Heart right ventricle (tissue), 16 donors: ENCODE results near the gene LOXL3. TPM values are rescaled to one million over a fixed set of nuclear protein-coding genes. Genes with fewer than 3 reads are reported as not detected.

Experiments
- ATAC-seq, 8 donors: fragments of 200-7000 bp; cut with Tn5 transposase; one replicate each; pipeline ENCODE4 v1.9.1; 2020; ENCODE audit warnings: mild to moderate bottlenecking in 8 of 8, moderate library complexity in 8 of 8, moderate number of reproducible peaks in 1 of 8
- DNase-seq, 2 donors: peaks; one replicate each; pipeline ENCODE4 v3.0.0-alpha.2; 2020
- H3K27ac ChIP-seq, 10 donors: fragments of 200-600 bp; sonication (generic) in 2 of 10; one replicate each; pipeline versions ENCODE4 v1.5.0 to v1.8.0; 2020 to 2022; ENCODE audit warnings: mild to moderate bottlenecking in 3 of 10
- H3K27me3 ChIP-seq, 7 donors: fragments of 200-600 bp; one replicate each; pipeline ENCODE4 v1.8.0; 2021 to 2022; ENCODE audit warnings: mild to moderate bottlenecking in 2 of 7
- H3K36me3 ChIP-seq, 9 donors: fragments of 200-600 bp; sonication (generic) in 1 of 9; one replicate each; pipeline versions ENCODE4 v1.5.0 to v1.8.0; 2020 to 2022; ENCODE audit warnings: mild to moderate bottlenecking in 2 of 9
- H3K4me1 ChIP-seq, 9 donors: fragments of 200-600 bp; sonication (generic) in 1 of 9; one replicate each; pipeline versions ENCODE4 v1.5.0 to v1.8.0; 2020 to 2022; ENCODE audit warnings: mild to moderate bottlenecking in 4 of 9
- H3K4me3 ChIP-seq, 10 donors: fragments of 200-600 bp; sonication (generic) in 2 of 10; one replicate each; pipeline versions ENCODE4 v1.5.0 to v1.8.0; 2020 to 2022; ENCODE audit warnings: mild to moderate bottlenecking in 7 of 10, moderate library complexity in 2 of 10
- H3K9me3 ChIP-seq, 11 donors: fragments of 200-600 bp in 10 of 11; sonication (generic) in 2 of 11; one replicate each; pipeline versions ENCODE4 v1.5.0 to v1.8.0; 2013 to 2022; ENCODE audit warnings: mild to moderate bottlenecking in 2 of 11, control low read depth in 1 of 11, moderate library complexity in 1 of 11
- WGBS, 2 donors: extraction: QIAGEN DNeasy Blood & Tissue Kit; methylation state at CpG; one replicate each; pipeline ENCODE4 v1.1.7; 2013; ENCODE audit warnings: inconsistent platforms in 1 of 2; 5-methylcytosine and 5-hydroxymethylcytosine counted together
- intact Hi-C, 10 donors: fragments of 100-400 bp; cut with DNase I; formaldehyde crosslinking; loops; one replicate each; pipeline versions ENCODE4 v1.11.1 to v1.14.2; 2022
- polyA plus RNA-seq, 2 donors: library from polyadenylated mRNA; stranded (reverse); fragments of 200-250 nt; gene quantifications; one replicate each; pipeline ENCODE4 v1.2.3, GENCODE V29; 2013
- total RNA-seq, 10 donors: library from RNA; stranded (reverse); fragmentation: NEBNext Ultra II Directional in 3 of 10; extraction: Animal tissue kit (Norgen Biotek cat#: 25700) in 3 of 10; gene quantifications; one replicate each; pipeline versions ENCODE4 v1.2.1 to v1.2.4, GENCODE V29; 2021 to 2023
- TF ChIP-seq, protein P1 (sequence below), 9 donors: fragments of 200-600 bp; sonication (generic) in 2 of 9; IDR thresholded peaks; one replicate each; pipeline versions ENCODE4 v1.5.0 to v1.8.0; 2021 to 2022; ENCODE audit warnings: antibody characterized with exemption in 9 of 9, mild to moderate bottlenecking in 5 of 9, moderate library complexity in 1 of 9
- donor health status: Arrhythmogenic right ventricular cardiomyopathy.
- donor health status: ischemic (EF 13 %, LVEDD 7.1; RV severe dilation, severe dysfunction).
- donor health status: healthy with polysubstance abuse.
- donor health status: DM: no; HTN: yes; CAD: no.
- donor health status: DM: no; HTN: no; CAD: no.
- donor health status: ischemic (EF 25% LVEDD 6.9; RV normal size, moderate dysfunction).
- donor health status: ischemic (EF 25% LVEDD 5.7; RV mildly dilated, moderate dysfunction).
- donor health status: healthy.
- donor health status: DM: yes; HTN: yes; CAD: no.
- donor health status: Ischemic cardiomyopathy.
- donor health status: ischemic (EF 35%, LVEDD 5.7; RV mildly dilated, moderate dysfunction).
- donor health status: nonischemic (EF 11% LVEDD 7.7; RV severe dilation, severe dysfunction).
- donor health status: DM: yes; HTN: yes; CAD: no.
- donor health status: PGD.
- donor health status: ischemic (EF 29% LVEDD 5.4; RV normal size, mild dysfunction).
- donor health status: nonischemic (EF 23%, LVEDD 6.1; RV moderate dilation, normal function).

Gene LOXL3
- total and polyA plus RNA-seq, 12 donors: 1.2 to 9.2 (median 2.6) TPM

GRCh38 chr2:74482801-74483674 lies 70.7 kb downstream of the LOXL3 start, which contains the start of the genes CCDC142 and TTC31:
TSS of gene CCDC142 (minus strand) at chr2:74482998. CDS start at chr2:74482837, 161 bp downstream.
TSS of gene TTC31 (plus strand) at chr2:74483081. CDS start at chr2:74483096, 15 bp downstream.
- no peaks in the 10 kb centered on the region for H3K9me3 ChIP-seq
- H3K4me1 ChIP-seq: peaks cover 10 to 40% (median 29%) of the 10 kb centered on the region in 9 donors
- WGBS, 2 donors: 1% methylated on average over 50 of the region's 50 CpGs
- intact Hi-C loops: loop anchor here in 9 of 10 donors (1.0 to 5.0 kb wide), 10 partner anchors 24 to 104 kb away; partner anchors contain the start of genes AUP1 (in 4 of the 9), HTRA2 (in 4 of the 9), PCGF1 (in 2 of the 9) and DQX1 (in 1 of the 9)
- DNase-seq (peak; percentile 94 to 98), ATAC-seq (peak; percentile 98 to 99 (median 99))
- TF ChIP-seq, protein P1, sequence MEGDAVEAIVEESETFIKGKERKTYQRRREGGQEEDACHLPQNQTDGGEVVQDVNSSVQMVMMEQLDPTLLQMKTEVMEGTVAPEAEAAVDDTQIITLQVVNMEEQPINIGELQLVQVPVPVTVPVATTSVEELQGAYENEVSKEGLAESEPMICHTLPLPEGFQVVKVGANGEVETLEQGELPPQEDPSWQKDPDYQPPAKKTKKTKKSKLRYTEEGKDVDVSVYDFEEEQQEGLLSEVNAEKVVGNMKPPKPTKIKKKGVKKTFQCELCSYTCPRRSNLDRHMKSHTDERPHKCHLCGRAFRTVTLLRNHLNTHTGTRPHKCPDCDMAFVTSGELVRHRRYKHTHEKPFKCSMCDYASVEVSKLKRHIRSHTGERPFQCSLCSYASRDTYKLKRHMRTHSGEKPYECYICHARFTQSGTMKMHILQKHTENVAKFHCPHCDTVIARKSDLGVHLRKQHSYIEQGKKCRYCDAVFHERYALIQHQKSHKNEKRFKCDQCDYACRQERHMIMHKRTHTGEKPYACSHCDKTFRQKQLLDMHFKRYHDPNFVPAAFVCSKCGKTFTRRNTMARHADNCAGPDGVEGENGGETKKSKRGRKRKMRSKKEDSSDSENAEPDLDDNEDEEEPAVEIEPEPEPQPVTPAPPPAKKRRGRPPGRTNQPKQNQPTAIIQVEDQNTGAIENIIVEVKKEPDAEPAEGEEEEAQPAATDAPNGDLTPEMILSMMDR (IDR thresholded peaks at IDR 0.05): peak; percentile 81 to 98 (median 88)
- peak within 1 kb of the TSS; percentile 74 to 97 (median 88) for H3K4me3 ChIP-seq
- peaks cover 0 to 64% (median 3%) of the 10 kb centered on the region in 9 donors for H3K36me3 ChIP-seq
- peak within 1 kb of the TSS; percentile 78 to 94 (median 90) for H3K27ac ChIP-seq
- H3K27me3 ChIP-seq: no peaks in the 10 kb centered on the region

Other genes with a start within 250 kb of the LOXL3 start
- gene SLC4A5, start 210.5 kb downstream of the LOXL3 start, total RNA-seq: 1 to 10 TPM in 8 of 10 donors, under 1 TPM in 2; 0.82 to 4.6 (median 1.9) TPM
- gene SLC4A5, start 210.5 kb downstream of the LOXL3 start, polyA plus RNA-seq: 1 to 10 TPM in 1 of 2 donors, under 1 TPM in 1; 0.43 to 2.3 TPM
- 100 to 1,000 TPM; 140 to 285 (median 195) TPM for gene DCTN1, start 173.6 kb downstream of the LOXL3 start, total RNA-seq
- 100 to 1,000 TPM; 123 to 168 TPM for gene DCTN1, start 173.6 kb downstream of the LOXL3 start, polyA plus RNA-seq
- 1 to 10 TPM in 5 of 10 donors, under 1 TPM in 5; 0.52 to 1.7 (median 0.99) TPM for gene C2orf81, start 132.3 kb downstream of the LOXL3 start, total RNA-seq
- 1 to 10 TPM; 1.2 to 1.3 TPM for gene C2orf81, start 132.3 kb downstream of the LOXL3 start, polyA plus RNA-seq
- 1 to 10 TPM; 1.1 to 6.7 (median 2.4) TPM for gene WDR54, start 132.2 kb downstream of the LOXL3 start, total RNA-seq
- 1 to 10 TPM; 2.9 to 8.7 TPM for gene WDR54, start 132.2 kb downstream of the LOXL3 start, polyA plus RNA-seq
- 10 to 100 TPM in 8 of 10 donors, 1 to 10 TPM in 2; 9.3 to 23.4 (median 14.9) TPM for gene RTKN, start 112.0 kb downstream of the LOXL3 start, total RNA-seq
- 10 to 100 TPM; 25.5 to 33.9 TPM for gene RTKN, start 112.0 kb downstream of the LOXL3 start, polyA plus RNA-seq
- gene INO80B, start 98.9 kb downstream of the LOXL3 start, total RNA-seq: 10 to 100 TPM in 9 of 10 donors, 1 to 10 TPM in 1; 8.9 to 22.0 (median 19.4) TPM
- 10 to 100 TPM; 29.6 to 40.7 TPM for gene INO80B, start 98.9 kb downstream of the LOXL3 start, polyA plus RNA-seq
- gene WBP1, start 95.5 kb downstream of the LOXL3 start, total RNA-seq: 10 to 100 TPM; 34.8 to 54.1 (median 45.8) TPM
- gene WBP1, start 95.5 kb downstream of the LOXL3 start, polyA plus RNA-seq: 10 to 100 TPM; 39.4 to 59.8 TPM
- gene MOGS, start 88.6 kb downstream of the LOXL3 start, total RNA-seq: 10 to 100 TPM; 12.1 to 28.3 (median 18.0) TPM
- gene MOGS, start 88.6 kb downstream of the LOXL3 start, polyA plus RNA-seq: 10 to 100 TPM; 25.6 to 30.4 TPM
- gene MRPL53, start 81.3 kb downstream of the LOXL3 start, total RNA-seq: 100 to 1,000 TPM; 136 to 188 (median 150) TPM
- 100 to 1,000 TPM in 1 of 2 donors, 10 to 100 TPM in 1; 92.3 to 123 TPM for gene MRPL53, start 81.3 kb downstream of the LOXL3 start, polyA plus RNA-seq
- 10 to 100 TPM in 1 of 10 donors, 1 to 10 TPM in 9; 2.3 to 11.7 (median 5.5) TPM for gene CCDC142, start 70.9 kb downstream of the LOXL3 start, total RNA-seq
- gene CCDC142, start 70.9 kb downstream of the LOXL3 start, polyA plus RNA-seq: 10 to 100 TPM in 1 of 2 donors, 1 to 10 TPM in 1; 3.2 to 13.2 TPM
- gene TTC31, start 70.9 kb downstream of the LOXL3 start, total RNA-seq: 10 to 100 TPM in 5 of 10 donors, 1 to 10 TPM in 5; 7.2 to 12.1 (median 9.4) TPM
- 10 to 100 TPM in 1 of 2 donors, 1 to 10 TPM in 1; 8.4 to 18.7 TPM for gene TTC31, start 70.9 kb downstream of the LOXL3 start, polyA plus RNA-seq
- 1 to 10 TPM in 2 of 10 donors, under 1 TPM in 6, not detected in 2; 0.17 to 1.5 (median 0.39) TPM for gene LBX2, start 54.3 kb downstream of the LOXL3 start, total RNA-seq
- gene LBX2, start 54.3 kb downstream of the LOXL3 start, polyA plus RNA-seq: under 1 TPM; 0.44 to 0.64 TPM
- 10 to 100 TPM; 10.7 to 27.4 (median 14.9) TPM for gene PCGF1, start 46.2 kb downstream of the LOXL3 start, total RNA-seq
- 10 to 100 TPM; 21.8 to 27.7 TPM for gene PCGF1, start 46.2 kb downstream of the LOXL3 start, polyA plus RNA-seq
- gene TLX2, start 39.5 kb downstream of the LOXL3 start, total RNA-seq: not detected
- gene TLX2, start 39.5 kb downstream of the LOXL3 start, polyA plus RNA-seq: not detected
- gene DQX1, start 27.7 kb downstream of the LOXL3 start, total RNA-seq: under 1 TPM in 1 of 10 donors, not detected in 9; 0.65 TPM
- under 1 TPM in 1 of 2 donors, not detected in 1; 0.03 TPM for gene DQX1, start 27.7 kb downstream of the LOXL3 start, polyA plus RNA-seq
- gene AUP1, start 24.2 kb downstream of the LOXL3 start, total RNA-seq: 10 to 100 TPM; 31.4 to 74.2 (median 38.2) TPM
- gene AUP1, start 24.2 kb downstream of the LOXL3 start, polyA plus RNA-seq: 100 to 1,000 TPM; 163 TPM
- 10 to 100 TPM; 21.2 to 29.6 (median 24.9) TPM for gene HTRA2, start 24.0 kb downstream of the LOXL3 start, total RNA-seq
- gene HTRA2, start 24.0 kb downstream of the LOXL3 start, polyA plus RNA-seq: 10 to 100 TPM; 26.5 to 41.0 TPM
- gene DOK1, start 778 bp upstream of the LOXL3 start, total RNA-seq: 1 to 10 TPM; 1.9 to 7.7 (median 3.5) TPM
- 1 to 10 TPM; 3.1 to 5.9 TPM for gene DOK1, start 778 bp upstream of the LOXL3 start, polyA plus RNA-seq
- gene M1AP, start 94.4 kb upstream of the LOXL3 start, total RNA-seq: under 1 TPM in 3 of 10 donors, not detected in 7; 0.12 to 0.42 (median 0.18) TPM
- gene M1AP, start 94.4 kb upstream of the LOXL3 start, polyA plus RNA-seq: under 1 TPM; 0.03 to 0.44 TPM
- gene SEMA4F, start 100.3 kb upstream of the LOXL3 start, total RNA-seq: 1 to 10 TPM; 1.5 to 5.1 (median 2.7) TPM
- 1 to 10 TPM; 1.1 to 1.2 TPM for gene SEMA4F, start 100.3 kb upstream of the LOXL3 start, polyA plus RNA-seq